Naive thymus-derived CD8-positive, alpha-beta T cell (primary cell): Measurements from ENCODE around the gene CMTM1. TPM values are rescaled to one million over a fixed set of nuclear protein-coding genes. Genes with fewer than 3 reads are reported as not detected.
"Not testable (repeated sequence)": the region's sequence is repeated elsewhere in the genome, so short reads cannot be mapped to it uniquely, and the experiment has no call there.

Experiments used
- ATAC-seq, 2 donors: fragments of 150-1000 bp; cut with Tn5 transposase in 1 of 2; sonication (Bioruptor Pico), chemical (Tn5 transposase) in 1 of 2; 1 replicate in 1 of 2; 2 replicates in 1 of 2; pipeline ENCODE4 v1.10.0; 2021; ENCODE audit warnings: mild to moderate bottlenecking in 2 of 2, moderate library complexity in 2 of 2
- POLR2A ChIA-PET: fragments of 350-600 bp; sonication (Branson Sonifier 250); formaldehyde crosslinking; loops from one replicate; lab custom pipeline; 2021; ENCODE audit warnings: antibody characterized with exemption; lab: Charles Lee
- DNase-seq, 10 donors: peaks; one replicate each; pipeline versions ENCODE4 v3.0.0 to v3.0.0-alpha.2; 2020 to 2022
- H3K27ac Mint-ChIP-seq, 10 donors: one replicate each; pipeline ENCODE4 v1.8.0; 2020 to 2022; ENCODE audit warnings: mild to moderate bottlenecking in 10 of 10, mixed read lengths in 10 of 10, moderate library complexity in 4 of 10, inconsistent platforms in 1 of 10
- H3K27me3 Mint-ChIP-seq, 5 donors: one replicate each; pipeline ENCODE4 v1.8.0; 2021 to 2022; ENCODE audit warnings: mixed read lengths in 5 of 5
- H3K36me3 Mint-ChIP-seq, 3 donors: one replicate each; pipeline ENCODE4 v1.8.0; 2020 to 2022; ENCODE audit warnings: mixed read lengths in 3 of 3, mild to moderate bottlenecking in 2 of 3, inconsistent platforms in 1 of 3
- H3K4me1 Mint-ChIP-seq, 4 donors: one replicate each; pipeline ENCODE4 v1.8.0; 2021 to 2022; ENCODE audit warnings: mixed read lengths in 4 of 4
- H3K4me3 Mint-ChIP-seq, 10 donors: one replicate each; pipeline ENCODE4 v1.8.0; 2020 to 2022; ENCODE audit warnings: mild to moderate bottlenecking in 10 of 10, mixed read lengths in 10 of 10, moderate library complexity in 6 of 10, inconsistent platforms in 1 of 10
- H3K9me3 Mint-ChIP-seq, 9 donors: one replicate each; pipeline ENCODE4 v1.8.0; 2020 to 2022; ENCODE audit warnings: mixed read lengths in 9 of 9, mild to moderate bottlenecking in 3 of 9, inconsistent platforms in 1 of 9, moderate library complexity in 1 of 9
- polyA plus RNA-seq, 3 donors: library from polyadenylated mRNA; unstranded; fragments of 300-500 nt; fragmentation: Illumina TruSeq; gene quantifications; one replicate each; pipeline ENCODE4 v1.2.3, GENCODE V29; 2021
- total RNA-seq, 8 experiments: library from RNA in 2 of 8; stranded (reverse) in 2 of 8; gene quantifications; one replicate each; pipeline ENCODE4 v1.2.3 and lab custom pipeline; 2021 to 2026

Gene CMTM1
- total and polyA plus RNA-seq, 5 experiments from 2014 or later: 0.48 to 3.9 (median 2.0) TPM; not detected in 1

- peak; percentile 32 to 37 for ATAC-seq
- Mint-ChIP-seq H3K27me3 (peaks cover 0 to 2% (median 0%) of the 10 kb centered on the region in 5 donors), H3K9me3 (no peaks in the 10 kb centered on the region), H3K4me1 (peaks cover 16 to 40% (median 37%) of the 10 kb centered on the region in 4 donors), H3K4me3 (peak overlapping the region in 6 of 10 donors; percentile 28 to 75 (median 42)), H3K27ac (peak overlapping the region; percentile 55 to 91 (median 72)), H3K36me3 (peaks cover 0 to 41% (median 0%) of the 10 kb centered on the region in 3 donors)
- peak; percentile 66 to 85 (median 80) for DNase-seq
- POLR2A ChIA-PET: interaction anchor here (0.5 to 1.6 kb wide), 5 partner anchors 9 to 266 kb away, joined by 3 to 4 read pairs (median 3); partner anchors contain the start of genes CKLF and CMTM2
Measured at GRCh38 chr16:66608241-66609138, 42.3 kb downstream of the CMTM1 start.

- peaks cover 0 to 42% (median 0%) of the 10 kb centered on the region in 3 donors for H3K36me3 Mint-ChIP-seq
- no peaks in the 10 kb centered on the region for H3K27me3 Mint-ChIP-seq
- H3K9me3 Mint-ChIP-seq: no peaks in the 10 kb centered on the region
- peak overlapping the region in 3 of 10 donors; percentile 11 to 65 (median 28) for H3K27ac Mint-ChIP-seq
- POLR2A ChIA-PET: interaction anchor here (0.5 kb wide), 1 partner anchor 265 kb away, joined by 4 read pairs; no protein-coding TSS in a partner anchor
- peaks cover 10 to 34% (median 31%) of the 10 kb centered on the region in 4 donors for H3K4me1 Mint-ChIP-seq
- ATAC-seq (no peak), DNase-seq (no peak)
- no peak overlapping the region for H3K4me3 Mint-ChIP-seq
Measured at GRCh38 chr16:66609139-66609510, 42.9 kb downstream of the CMTM1 start.

GRCh38 chr16:66610111-66610820 is 44.0 kb downstream of the CMTM1 start:
- DNase-seq (no peak), ATAC-seq (no peak)
- Mint-ChIP-seq H3K9me3 (no peaks in the 10 kb centered on the region), H3K27me3 (no peaks in the 10 kb centered on the region), H3K27ac (peak overlapping the region in 4 of 10 donors; percentile 17 to 83 (median 53)), H3K36me3 (peaks cover 0 to 47% (median 0%) of the 10 kb centered on the region in 3 donors), H3K4me3 (no peak overlapping the region), H3K4me1 (peaks cover 10 to 32% (median 31%) of the 10 kb centered on the region in 4 donors)
- POLR2A ChIA-PET: interaction anchor here (1.2 kb wide), 1 partner anchor 58 kb away, joined by 3 read pairs; the partner anchor contains the start of gene CKLF

GRCh38 chr16:66611911-66612310 is 45.7 kb downstream of the CMTM1 start:
- POLR2A ChIA-PET, ATAC-seq, H3K27me3 Mint-ChIP-seq, H3K9me3 Mint-ChIP-seq, H3K4me3 Mint-ChIP-seq, DNase-seq: not testable (repeated sequence)
- H3K4me1 Mint-ChIP-seq: peaks cover 4 to 21% (median 19%) of the 10 kb centered on the region in 4 donors
- peaks cover 0 to 47% (median 0%) of the 10 kb centered on the region in 3 donors for H3K36me3 Mint-ChIP-seq
- peak overlapping the region in 1 of 10 donors; percentile 43 for H3K27ac Mint-ChIP-seq

- Mint-ChIP-seq H3K4me3 (no peak overlapping the region), H3K36me3 (peaks cover 0 to 47% (median 0%) of the 10 kb centered on the region in 3 donors), H3K4me1 (peaks cover 4 to 16% (median 14%) of the 10 kb centered on the region in 4 donors), H3K9me3 (no peaks in the 10 kb centered on the region), H3K27ac (no peak overlapping the region), H3K27me3 (no peaks in the 10 kb centered on the region)
- POLR2A ChIA-PET: no interaction called here
- no peak for DNase-seq
- ATAC-seq: no peak
Measured at GRCh38 chr16:66612422-66612821, 46.2 kb downstream of the CMTM1 start.

GRCh38 chr16:66614161-66614802 is 48.0 kb downstream of the CMTM1 start:
- POLR2A ChIA-PET: no interaction called here
- DNase-seq (no peak), ATAC-seq (no peak)
- Mint-ChIP-seq H3K36me3 (peaks cover 0 to 46% (median 0%) of the 10 kb centered on the region in 3 donors), H3K27ac (no peak overlapping the region), H3K9me3 (no peaks in the 10 kb centered on the region), H3K27me3 (no peaks in the 10 kb centered on the region), H3K4me3 (no peak overlapping the region), H3K4me1 (peaks cover 0 to 4% (median 0%) of the 10 kb centered on the region in 4 donors)

GRCh38 chr16:66616169-66616568 is 49.9 kb downstream of the CMTM1 start:
- POLR2A ChIA-PET: interaction anchor here (0.8 kb wide), 1 partner anchor 205 kb away, joined by 3 read pairs; no protein-coding TSS in a partner anchor

GRCh38 chr16:66616592-66616991 is 50.4 kb downstream of the CMTM1 start:
- Mint-ChIP-seq H3K9me3 (no peaks in the 10 kb centered on the region), H3K4me3 (no peak overlapping the region), H3K36me3 (peaks cover 0 to 25% (median 0%) of the 10 kb centered on the region in 3 donors), H3K27ac (peak overlapping the region in 1 of 10 donors; percentile 54), H3K4me1 (peaks cover 0 to 4% (median 0%) of the 10 kb centered on the region in 4 donors), H3K27me3 (no peaks in the 10 kb centered on the region)
- POLR2A ChIA-PET: interaction anchor here (0.8 to 1.6 kb wide), 2 partner anchors 8 to 205 kb away, joined by 3 read pairs; no protein-coding TSS in a partner anchor
- ATAC-seq (no peak), DNase-seq (no peak)

More at GRCh38 chr16:66616169-66616568, 49.9 kb downstream of the CMTM1 start:
- peaks cover 0 to 4% (median 0%) of the 10 kb centered on the region in 4 donors for H3K4me1 Mint-ChIP-seq
- H3K9me3 Mint-ChIP-seq: no peaks in the 10 kb centered on the region
- H3K4me3 Mint-ChIP-seq: no peak overlapping the region
- H3K36me3 Mint-ChIP-seq: peaks cover 0 to 29% (median 0%) of the 10 kb centered on the region in 3 donors
- H3K27me3 Mint-ChIP-seq: no peaks in the 10 kb centered on the region
- H3K27ac Mint-ChIP-seq: no peak overlapping the region
- DNase-seq: no peak
- no peak for ATAC-seq

- peak overlapping the region in 1 of 10 donors; percentile 54 for H3K27ac Mint-ChIP-seq
Measured at GRCh38 chr16:66617010-66617434, 50.8 kb downstream of the CMTM1 start.

GRCh38 chr16:66617728-66618127 is 51.5 kb downstream of the CMTM1 start:
- ATAC-seq (no peak), DNase-seq (no peak)
- H3K4me1 Mint-ChIP-seq: peaks cover 0 to 4% (median 0%) of the 10 kb centered on the region in 4 donors
- POLR2A ChIA-PET: interaction anchor here (1.6 to 1.7 kb wide), 2 partner anchors 9 to 14 kb away, joined by 3 to 5 read pairs; partner anchors contain the start of gene CMTM3
- peaks cover 0 to 13% (median 0%) of the 10 kb centered on the region in 3 donors for H3K36me3 Mint-ChIP-seq
- H3K9me3 Mint-ChIP-seq: no peaks in the 10 kb centered on the region
- no peak overlapping the region for H3K4me3 Mint-ChIP-seq
- H3K27me3 Mint-ChIP-seq: no peaks in the 10 kb centered on the region
- peak overlapping the region in 2 of 10 donors; percentile 47 to 52 for H3K27ac Mint-ChIP-seq

More at GRCh38 chr16:66617010-66617434, 50.8 kb downstream of the CMTM1 start:
- DNase-seq (no peak), ATAC-seq (no peak)
- Mint-ChIP-seq H3K36me3 (peaks cover 0 to 20% (median 0%) of the 10 kb centered on the region in 3 donors), H3K4me3 (no peak overlapping the region), H3K4me1 (peaks cover 0 to 4% (median 0%) of the 10 kb centered on the region in 4 donors), H3K9me3 (no peaks in the 10 kb centered on the region), H3K27me3 (no peaks in the 10 kb centered on the region)
- POLR2A ChIA-PET: interaction anchor here (1.6 to 1.7 kb wide), 2 partner anchors 9 to 13 kb away, joined by 3 to 5 read pairs; partner anchors contain the start of gene CMTM3

- Mint-ChIP-seq H3K27ac (peak overlapping the region in 1 of 10 donors; percentile 47), H3K4me1 (peaks cover 0 to 4% (median 0%) of the 10 kb centered on the region in 4 donors), H3K9me3 (no peaks in the 10 kb centered on the region), H3K4me3 (no peak overlapping the region), H3K27me3 (no peaks in the 10 kb centered on the region), H3K36me3 (peaks cover 0 to 5% (median 0%) of the 10 kb centered on the region in 3 donors)
- ATAC-seq: no peak
- DNase-seq: no peak
- POLR2A ChIA-PET: interaction anchor here (0.6 to 1.7 kb wide), 2 partner anchors 15 to 249 kb away, joined by 3 to 5 read pairs; partner anchors contain the start of gene CMTM3
Measured at GRCh38 chr16:66618588-66619375, 52.5 kb downstream of the CMTM1 start.
